CD1c-positive myeloid dendritic cell (primary cell): ENCODE data around the gene KRTAP9-6.
"Not testable (repeated sequence)": the region's sequence is repeated elsewhere in the genome, so short reads cannot be mapped to it uniquely, and the experiment has no call there.

ENCODE experiments used
- DNase-seq: peaks from one replicate; pipeline ENCODE4 v3.0.0-alpha.2; 2016; ENCODE audit errors: extremely low spot score

Gene KRTAP9-6

GRCh38 chr17:41265078-41265477, at the start of gene KRTAP9-6:
TSS of gene KRTAP9-6 (plus strand) at chr17:41265378. CDS start at chr17:41265378, 0 bp downstream.
- no peak for DNase-seq

GRCh38 chr17:41215681-41216080, 49.5 kb upstream of the KRTAP9-6 start:
- DNase-seq: no peak

GRCh38 chr17:41223821-41224220, 41.4 kb upstream of the KRTAP9-6 start:
- DNase-seq: no peak

DNA sequence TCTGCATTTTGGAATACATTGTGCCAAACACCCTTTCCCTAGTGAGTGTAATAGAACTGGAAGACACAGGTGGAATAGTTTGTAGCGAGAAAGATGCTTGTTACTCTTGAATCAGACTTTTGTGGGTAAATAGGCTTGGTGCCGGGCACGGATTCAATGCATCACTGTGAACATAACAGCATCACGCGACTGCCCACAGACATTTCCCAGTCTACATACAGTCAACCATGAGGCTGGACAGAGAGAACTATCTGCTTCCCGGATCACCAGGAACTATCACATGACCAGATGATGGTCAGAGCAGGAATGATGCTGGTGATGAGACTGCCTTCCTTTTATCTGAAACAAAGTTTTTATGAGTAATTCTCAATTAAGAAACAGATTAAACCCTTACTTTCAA, 39.1 kb upstream of the KRTAP9-6 start:
- no peak for DNase-seq

DNA sequence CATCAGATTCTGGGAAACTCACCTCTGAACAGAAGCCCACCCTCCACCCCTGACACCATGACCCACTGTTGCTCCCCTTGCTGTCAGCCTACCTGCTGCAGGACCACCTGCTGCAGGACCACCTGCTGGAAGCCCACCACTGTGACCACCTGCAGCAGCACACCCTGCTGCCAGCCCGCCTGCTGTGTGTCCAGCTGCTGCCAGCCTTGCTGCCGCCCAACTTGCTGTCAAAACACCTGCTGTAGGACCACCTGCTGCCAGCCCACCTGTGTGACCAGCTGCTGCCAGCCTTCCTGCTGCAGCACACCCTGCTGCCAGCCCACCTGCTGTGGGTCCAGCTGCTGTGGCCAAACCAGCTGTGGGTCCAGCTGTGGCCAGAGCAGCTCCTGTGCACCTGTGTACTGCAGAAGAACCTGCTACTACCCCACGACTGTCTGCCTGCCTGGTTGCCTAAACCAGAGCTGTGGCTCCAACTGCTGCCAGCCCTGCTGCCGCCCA, 38.5 kb upstream of the KRTAP9-6 start, which contains the start of gene KRTAP9-2:
TSS of gene KRTAP9-2 (plus strand) at position 51 of the 498 bp plus-strand sequence. CDS start at position 58, 7 bp downstream.
- DNase-seq: not testable (repeated sequence)

GRCh38 chr17:41230094-41230493, 35.1 kb upstream of the KRTAP9-6 start:
- no peak for DNase-seq

GRCh38 chr17:41231731-41232130, 33.4 kb upstream of the KRTAP9-6 start:
- no peak for DNase-seq

DNA sequence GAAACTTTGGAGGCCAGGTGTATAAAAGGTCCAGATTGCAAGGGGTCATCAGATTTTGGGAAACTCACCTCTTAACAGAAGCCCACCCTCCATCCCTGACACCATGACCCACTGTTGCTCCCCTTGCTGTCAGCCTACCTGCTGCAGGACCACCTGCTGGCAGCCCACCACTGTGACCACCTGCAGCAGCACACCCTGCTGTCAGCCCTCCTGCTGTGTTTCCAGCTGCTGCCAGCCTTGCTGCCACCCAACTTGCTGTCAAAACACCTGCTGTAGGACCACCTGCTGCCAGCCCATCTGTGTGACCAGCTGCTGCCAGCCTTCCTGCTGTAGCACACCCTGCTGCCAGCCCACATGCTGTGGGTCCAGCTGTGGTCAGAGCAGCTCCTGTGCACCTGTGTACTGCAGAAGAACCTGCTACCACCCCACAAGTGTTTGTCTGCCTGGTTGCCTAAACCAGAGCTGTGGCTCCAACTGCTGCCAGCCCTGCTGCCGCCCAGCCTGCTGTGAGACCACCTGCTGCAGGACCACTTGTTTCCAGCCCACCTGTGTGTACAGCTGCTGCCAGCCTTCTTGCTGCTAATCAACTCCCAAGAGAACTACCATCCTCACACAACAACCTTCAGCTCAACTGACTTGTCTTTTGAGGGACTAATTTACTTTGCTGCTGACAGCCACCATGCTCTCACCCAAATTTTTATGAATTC, 32.6 kb upstream of the KRTAP9-6 start, which contains the start of gene KRTAP9-3:
TSS of gene KRTAP9-3 (plus strand) at position 51 of the 707 bp plus-strand sequence. CDS start at position 104, 53 bp downstream.
- not testable (repeated sequence) for DNase-seq

- not testable (repeated sequence) for DNase-seq
Observed at GRCh38 chr17:41237116-41237515, 28.1 kb upstream of the KRTAP9-6 start.

GRCh38 chr17:41237949-41238437, 27.2 kb upstream of the KRTAP9-6 start, which contains the start of gene KRTAP9-8:
TSS of gene KRTAP9-8 (plus strand) at chr17:41237999. CDS start at chr17:41238052, 53 bp downstream.
- not testable (repeated sequence) for DNase-seq

GRCh38 chr17:41246995-41247787, 18.0 kb upstream of the KRTAP9-6 start:
- DNase-seq: not testable (repeated sequence)

DNA sequence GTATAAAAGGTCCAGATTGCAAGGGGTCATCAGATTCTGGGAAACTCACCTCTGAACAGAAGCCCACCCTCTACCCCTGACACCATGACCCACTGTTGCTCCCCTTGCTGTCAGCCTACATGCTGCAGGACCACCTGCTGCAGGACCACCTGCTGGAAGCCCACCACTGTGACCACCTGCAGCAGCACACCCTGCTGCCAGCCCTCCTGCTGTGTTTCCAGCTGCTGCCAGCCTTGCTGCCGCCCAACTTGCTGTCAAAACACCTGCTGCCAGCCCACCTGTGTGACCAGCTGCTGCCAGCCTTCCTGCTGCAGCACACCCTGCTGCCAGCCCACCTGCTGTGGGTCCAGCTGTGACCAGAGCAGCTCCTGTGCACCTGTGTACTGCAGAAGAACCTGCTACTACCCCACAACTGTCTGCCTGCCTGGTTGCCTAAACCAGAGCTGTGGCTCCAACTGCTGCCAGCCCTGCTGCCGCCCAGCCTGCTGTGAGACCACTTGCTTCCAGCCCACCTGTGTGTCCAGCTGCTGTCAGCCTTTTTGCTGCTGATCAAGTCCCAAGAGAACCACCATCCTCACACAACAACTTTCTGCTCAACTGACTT, 15.4 kb upstream of the KRTAP9-6 start, which contains the start of gene KRTAP9-4:
TSS of gene KRTAP9-4 (plus strand) at position 51 of the 604 bp plus-strand sequence. CDS start at position 85, 34 bp downstream.
- not testable (repeated sequence) for DNase-seq

DNA sequence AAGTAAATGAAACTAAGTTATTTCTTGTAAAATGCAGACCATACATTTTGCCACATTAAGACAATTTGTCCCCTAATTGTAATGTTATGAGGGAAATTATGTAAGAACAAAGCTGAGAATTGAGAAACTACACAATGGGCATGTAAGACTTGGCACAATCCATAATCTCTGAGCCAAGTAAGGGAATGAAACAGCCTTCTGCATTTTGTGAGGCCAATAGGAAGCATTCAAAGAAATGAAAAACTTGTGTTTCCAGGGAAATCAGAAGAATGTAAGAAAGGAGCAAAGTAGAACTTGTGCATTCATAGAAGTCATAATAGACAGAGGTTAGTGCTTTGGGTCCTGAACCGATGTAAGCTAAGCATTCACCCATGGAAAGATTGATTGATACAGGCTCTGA, 13.9 kb upstream of the KRTAP9-6 start:
- no peak for DNase-seq

DNA sequence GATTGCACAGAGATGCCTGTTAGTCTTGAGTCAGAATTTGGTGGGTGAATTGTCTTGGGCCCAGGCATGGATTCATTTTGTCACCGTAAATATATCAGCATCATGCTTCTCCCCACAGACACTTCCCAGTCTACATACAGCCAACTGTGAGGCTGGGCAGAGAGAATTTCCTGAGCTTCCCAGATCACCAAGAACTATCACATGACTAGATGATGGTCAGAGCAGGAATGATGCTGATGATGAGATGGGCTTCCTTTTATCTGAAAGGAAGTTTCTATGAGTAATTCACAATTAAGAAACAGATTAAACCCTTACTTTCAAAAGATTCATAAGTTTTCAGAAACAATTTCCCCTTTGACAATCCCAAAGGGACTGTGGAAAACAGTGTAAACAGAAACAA, 10.3 kb upstream of the KRTAP9-6 start:
- DNase-seq: no peak

DNA sequence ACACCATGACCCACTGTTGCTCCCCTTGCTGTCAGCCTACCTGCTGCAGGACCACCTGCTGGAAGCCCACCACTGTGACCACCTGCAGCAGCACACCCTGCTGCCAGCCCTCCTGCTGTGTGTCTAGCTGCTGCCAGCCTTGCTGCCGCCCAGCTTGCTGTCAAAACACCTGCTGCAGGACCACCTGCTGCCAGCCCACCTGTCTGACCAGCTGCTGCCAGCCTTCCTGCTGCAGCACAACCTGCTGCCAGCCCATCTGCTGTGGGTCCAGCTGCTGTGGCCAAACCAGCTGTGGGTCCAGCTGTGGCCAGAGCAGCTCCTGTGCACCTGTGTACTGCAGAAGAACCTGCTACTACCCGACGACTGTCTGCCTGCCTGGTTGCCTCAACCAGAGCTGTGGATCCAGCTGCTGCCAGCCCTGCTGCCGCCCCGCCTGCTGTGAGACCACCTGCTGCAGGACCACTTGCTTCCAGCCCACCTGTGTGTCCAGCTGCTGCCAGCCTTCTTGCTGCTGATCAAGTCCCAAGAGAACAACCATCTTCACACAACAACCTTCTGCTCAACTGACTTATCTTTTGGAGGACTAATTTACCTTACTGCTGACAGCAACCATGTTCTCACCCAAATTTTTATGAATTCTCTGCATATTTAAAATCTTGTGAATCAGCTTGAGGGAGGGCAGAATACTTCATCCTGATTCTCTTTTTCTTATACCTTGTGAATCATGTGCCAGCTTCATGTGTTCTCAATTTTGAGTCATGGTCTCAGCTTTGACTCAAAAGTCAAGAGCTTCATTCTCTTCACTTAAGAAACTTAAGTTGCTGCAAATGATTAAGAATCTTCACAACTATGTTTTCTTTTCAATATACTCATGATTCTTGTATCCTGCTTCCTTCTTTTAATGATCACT, 9.5 kb upstream of the KRTAP9-6 start, which contains the start of gene KRTAP9-9:
TSS of gene KRTAP9-9 (plus strand) at position 4 of the 910 bp plus-strand sequence.
- not testable (repeated sequence) for DNase-seq

DNA sequence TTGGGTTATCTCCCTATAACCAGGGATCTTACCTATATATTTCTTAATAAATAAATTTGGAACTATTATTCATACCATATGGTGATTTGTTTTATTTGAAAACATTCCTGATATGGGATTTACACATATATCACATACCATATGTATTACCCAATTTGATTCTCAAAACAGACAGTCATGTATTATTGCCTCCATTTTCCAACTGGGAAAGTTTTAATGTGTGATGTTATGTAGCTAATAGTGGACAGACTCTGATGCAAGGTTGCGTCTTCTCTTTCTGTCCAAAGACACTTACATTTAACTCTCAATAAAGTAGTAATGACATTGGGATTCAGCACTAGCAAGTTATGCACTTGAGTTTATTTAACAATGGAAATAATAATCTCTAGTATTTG, 8.9 kb upstream of the KRTAP9-6 start:
- DNase-seq: no peak

GRCh38 chr17:41258406-41258805, 6.8 kb upstream of the KRTAP9-6 start:
- DNase-seq: no peak

DNA sequence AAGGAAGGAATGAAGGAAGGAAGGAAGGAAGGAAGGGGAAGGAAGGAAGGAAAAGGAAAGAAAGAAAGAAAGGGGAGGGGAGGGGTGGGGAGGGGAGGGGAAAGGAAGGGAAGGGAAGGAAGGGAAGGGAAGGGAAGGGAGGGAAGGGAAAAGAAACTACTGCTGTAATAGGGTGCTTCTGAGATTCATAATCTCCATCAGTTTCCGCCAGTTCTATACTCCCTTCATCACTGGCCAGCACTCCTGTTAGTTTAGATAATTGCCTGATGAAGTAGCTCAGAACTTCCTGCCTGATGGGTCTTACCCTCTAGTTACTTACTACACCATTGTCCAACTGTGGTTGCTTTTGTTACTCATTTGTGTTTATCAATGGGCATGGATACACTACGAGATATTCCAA, 2.0 kb upstream of the KRTAP9-6 start:
- no peak for DNase-seq

- DNase-seq: no peak
Observed at GRCh38 chr17:41264599-41264998, 579 bp upstream of the KRTAP9-6 start.

GRCh38 chr17:41267711-41268110, 2.5 kb downstream of the KRTAP9-6 start:
- DNase-seq: no peak
